Thoracic aorta (tissue), 2 donors: ENCODE data around the gene MFAP5. TPM values are rescaled to one million over a fixed set of nuclear protein-coding genes. Genes with fewer than 3 reads are reported as not detected.

Source experiments
- ATAC-seq: fragments of 150-250 bp; one replicate; pipeline ENCODE4 v1.8.0; 2017; ENCODE audit warnings: low read depth; ENCODE audit not compliant: insufficient number of reproducible peaks, low FRiP score
- DNase-seq: peaks from one replicate; pipeline ENCODE4 v3.0.0-alpha.2; 2020; ENCODE audit warnings: low spot score
- H3K27ac ChIP-seq, 2 donors: fragments of 200-600 bp; sonication (generic); 1 replicate in 1 of 2; 2 replicates in 1 of 2; pipeline ENCODE4 v1.5.1; 2016; ENCODE audit warnings: mild to moderate bottlenecking in 2 of 2, moderate library complexity in 2 of 2
- H3K27me3 ChIP-seq: fragments of 200-600 bp; sonication (generic); replicated peaks from 2 replicates; pipeline ENCODE4 v1.6.0; 2016; ENCODE audit warnings: mild to moderate bottlenecking; ENCODE audit not compliant: insufficient read depth
- H3K36me3 ChIP-seq: fragments of 200-600 bp; sonication (generic); one replicate; pipeline ENCODE4 v1.5.1; 2016
- H3K4me1 ChIP-seq, 2 donors: fragments of 200-600 bp; sonication (generic); 1 replicate in 1 of 2; 2 replicates in 1 of 2; pipeline versions ENCODE4 v1.5.1 to v1.6.0; 2016; ENCODE audit warnings: low read depth in 2 of 2, mild to moderate bottlenecking in 1 of 2; ENCODE audit not compliant: control insufficient read depth in 1 of 2
- H3K4me3 ChIP-seq: fragments of 200-600 bp; sonication (generic); 2 replicates; pipeline ENCODE4 v1.5.1; 2016; ENCODE audit warnings: mild to moderate bottlenecking
- H3K9me3 ChIP-seq: fragments of 200-600 bp; sonication (generic); 2 replicates; pipeline ENCODE4 v1.5.1; 2016
- total RNA-seq, 2 donors: library from RNA; depleted of rRNA; stranded (reverse); fragments of >200 nt; gene quantifications; one replicate each; pipeline versions ENCODE4 v1.1.0 to v1.2.3, GENCODE V29; 2016
- TF ChIP-seq, protein P1 (sequence below): fragments of 200-600 bp; sonication (generic); IDR thresholded peaks from one replicate; pipeline ENCODE4 v1.5.1; 2019; ENCODE audit warnings: antibody characterized with exemption

The MFAP5 gene
- total RNA-seq, 2 donors from 2014 or later: 158 to 186 TPM

DNA sequence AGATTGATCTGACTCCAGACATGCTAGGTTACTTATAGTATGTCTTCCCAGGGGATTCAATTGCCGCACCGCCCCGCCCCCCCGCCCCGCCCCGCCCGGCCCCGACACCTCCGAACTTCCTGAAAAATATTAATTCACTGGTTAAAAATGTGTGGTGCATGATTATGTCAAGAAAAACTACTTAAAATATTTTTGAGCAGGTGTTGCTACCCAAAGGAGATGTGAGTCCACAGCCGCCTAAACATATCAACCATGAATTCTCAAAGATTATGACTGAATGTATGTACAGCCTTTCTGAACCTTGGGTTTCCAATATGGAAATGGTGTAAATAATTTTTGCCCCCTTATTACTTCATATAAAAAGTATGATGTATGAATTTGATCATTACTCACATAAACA, 32.5 kb upstream of the MFAP5 start:
- H3K27ac ChIP-seq: no peak overlapping the region
- H3K4me1 ChIP-seq: peaks cover 8 to 33% of the 10 kb centered on the region in 2 donors
- no peaks in the 10 kb centered on the region for H3K27me3 ChIP-seq
- no peak for DNase-seq
- H3K36me3 ChIP-seq: no peaks in the 10 kb centered on the region
- no peak for ATAC-seq
- no peak overlapping the region for H3K4me3 ChIP-seq
- no peaks in the 10 kb centered on the region for H3K9me3 ChIP-seq
- TF ChIP-seq, protein P1, sequence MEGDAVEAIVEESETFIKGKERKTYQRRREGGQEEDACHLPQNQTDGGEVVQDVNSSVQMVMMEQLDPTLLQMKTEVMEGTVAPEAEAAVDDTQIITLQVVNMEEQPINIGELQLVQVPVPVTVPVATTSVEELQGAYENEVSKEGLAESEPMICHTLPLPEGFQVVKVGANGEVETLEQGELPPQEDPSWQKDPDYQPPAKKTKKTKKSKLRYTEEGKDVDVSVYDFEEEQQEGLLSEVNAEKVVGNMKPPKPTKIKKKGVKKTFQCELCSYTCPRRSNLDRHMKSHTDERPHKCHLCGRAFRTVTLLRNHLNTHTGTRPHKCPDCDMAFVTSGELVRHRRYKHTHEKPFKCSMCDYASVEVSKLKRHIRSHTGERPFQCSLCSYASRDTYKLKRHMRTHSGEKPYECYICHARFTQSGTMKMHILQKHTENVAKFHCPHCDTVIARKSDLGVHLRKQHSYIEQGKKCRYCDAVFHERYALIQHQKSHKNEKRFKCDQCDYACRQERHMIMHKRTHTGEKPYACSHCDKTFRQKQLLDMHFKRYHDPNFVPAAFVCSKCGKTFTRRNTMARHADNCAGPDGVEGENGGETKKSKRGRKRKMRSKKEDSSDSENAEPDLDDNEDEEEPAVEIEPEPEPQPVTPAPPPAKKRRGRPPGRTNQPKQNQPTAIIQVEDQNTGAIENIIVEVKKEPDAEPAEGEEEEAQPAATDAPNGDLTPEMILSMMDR: no peak

DNA sequence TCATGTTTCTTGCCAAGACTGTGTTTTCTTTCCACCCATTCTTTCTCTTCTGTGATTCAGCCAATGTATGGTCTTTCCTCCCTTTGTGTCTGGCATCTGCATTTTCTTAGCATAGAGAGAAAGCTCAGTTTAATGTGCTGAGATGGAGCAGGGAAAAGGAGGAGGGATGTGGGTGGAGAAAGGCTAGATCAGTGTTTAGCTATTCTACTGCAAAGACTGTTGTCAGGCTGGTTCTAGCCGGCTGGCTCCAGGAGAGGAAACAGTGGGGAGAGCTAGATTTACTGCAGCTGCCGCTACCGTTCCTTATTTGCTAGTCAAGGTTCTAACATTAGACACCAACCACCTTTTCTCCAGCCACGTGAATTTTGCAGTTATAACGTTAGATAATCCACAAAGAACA, 29.9 kb upstream of the MFAP5 start:
- TF ChIP-seq, protein P1: no peak
- peak overlapping the region; percentile 16 for H3K4me3 ChIP-seq
- peaks cover 15 to 44% of the 10 kb centered on the region in 2 donors for H3K4me1 ChIP-seq
- H3K27me3 ChIP-seq: no peaks in the 10 kb centered on the region
- no peak for DNase-seq
- H3K9me3 ChIP-seq: no peaks in the 10 kb centered on the region
- ATAC-seq: no peak
- H3K36me3 ChIP-seq: no peaks in the 10 kb centered on the region
- H3K27ac ChIP-seq: peak overlapping the region; percentile 64 to 69

DNA sequence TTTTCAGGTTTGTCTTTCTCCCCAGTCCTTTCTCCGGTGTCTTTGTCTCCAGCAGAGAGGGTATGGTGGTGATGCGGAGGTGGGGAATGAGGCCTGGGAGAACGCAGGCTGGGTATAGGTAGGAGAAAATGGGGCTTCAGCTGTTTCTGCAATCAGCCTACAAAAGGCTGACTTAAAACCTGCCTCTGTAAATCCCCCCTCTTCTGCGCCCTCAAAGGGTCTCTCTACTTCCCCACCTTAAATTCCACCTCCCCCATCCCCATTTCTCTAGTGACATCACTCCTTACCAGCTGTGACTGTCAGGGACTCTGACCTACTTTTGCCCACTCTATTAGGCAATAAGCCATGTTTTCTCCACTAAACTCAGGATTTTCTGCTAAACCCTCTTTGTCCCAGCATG, 27.1 kb upstream of the MFAP5 start:
- TF ChIP-seq, protein P1: no peak
- Histone ChIP-seq H3K27me3 (no peaks in the 10 kb centered on the region), H3K27ac (peak overlapping the region in 1 of 2 donors; percentile 38), H3K9me3 (no peaks in the 10 kb centered on the region), H3K4me3 (no peak overlapping the region), H3K4me1 (peaks cover 20 to 49% of the 10 kb centered on the region in 2 donors), H3K36me3 (no peaks in the 10 kb centered on the region)
- no peak for DNase-seq
- no peak for ATAC-seq

DNA sequence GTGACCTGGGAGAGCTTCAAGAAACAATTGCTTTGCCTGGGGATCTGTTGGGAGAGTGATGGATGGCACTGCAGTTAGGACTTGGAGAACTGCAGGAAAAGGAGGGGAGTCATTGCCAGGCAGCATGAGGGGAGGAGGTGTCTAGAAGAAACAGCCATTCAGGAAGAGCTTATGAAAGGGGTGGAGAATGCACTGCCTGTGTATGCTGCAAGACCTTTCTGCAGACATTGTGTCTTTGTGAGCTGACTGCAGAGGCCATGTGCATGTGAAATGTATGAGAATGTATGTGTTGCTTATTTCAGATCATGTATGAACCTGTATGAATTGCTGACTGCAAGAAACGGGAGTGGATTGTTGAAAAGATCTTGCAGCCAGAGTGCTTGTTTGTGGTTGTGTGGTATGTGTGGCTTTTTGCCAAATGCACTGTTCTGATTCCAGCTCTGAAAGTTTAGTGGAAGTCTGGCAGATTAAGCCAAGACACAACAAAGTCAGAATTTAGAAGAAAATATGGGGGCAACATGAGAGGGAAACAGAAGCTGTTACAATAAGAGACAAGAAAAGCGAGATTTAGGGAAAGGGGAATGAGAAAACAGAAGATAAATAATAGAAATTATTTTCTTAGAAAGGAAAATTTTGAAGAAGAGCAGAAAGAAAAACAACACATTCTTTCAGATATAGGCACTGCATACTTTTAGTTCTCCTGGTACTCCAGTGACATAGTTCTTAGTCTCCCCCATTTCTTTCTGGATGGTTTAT, 25.4 kb upstream of the MFAP5 start:
- no peaks in the 10 kb centered on the region for H3K9me3 ChIP-seq
- H3K4me1 ChIP-seq: peaks cover 20 to 44% of the 10 kb centered on the region in 2 donors
- DNase-seq (peak; percentile 53), ATAC-seq (peak; percentile 85)
- peak overlapping the region; percentile 28 for H3K4me3 ChIP-seq
- no peaks in the 10 kb centered on the region for H3K36me3 ChIP-seq
- H3K27ac ChIP-seq: peak overlapping the region; percentile 67 to 90
- no peaks in the 10 kb centered on the region for H3K27me3 ChIP-seq
- TF ChIP-seq, protein P1: no peak

DNA sequence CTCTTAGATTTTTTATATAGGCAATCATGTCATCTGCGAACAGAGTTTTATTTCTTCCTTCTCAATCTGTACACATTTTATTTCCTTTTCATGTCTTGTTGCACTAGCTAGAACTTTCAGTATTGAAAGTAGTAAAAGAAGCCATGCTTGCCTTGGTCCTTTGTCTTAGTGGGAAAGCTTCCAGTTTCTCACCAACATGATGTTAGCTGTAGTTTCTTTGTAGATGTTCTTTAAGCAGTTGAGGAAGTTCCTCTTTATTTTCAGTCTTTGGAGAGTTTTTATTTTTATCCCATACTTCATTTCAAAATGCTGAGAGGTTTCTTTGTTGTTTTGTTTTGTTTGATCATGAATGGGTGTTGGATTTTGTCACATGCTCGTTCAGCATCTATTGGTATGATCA, 22.4 kb upstream of the MFAP5 start:
- no peak overlapping the region for H3K27ac ChIP-seq
- no peaks in the 10 kb centered on the region for H3K36me3 ChIP-seq
- DNase-seq: no peak
- no peaks in the 10 kb centered on the region for H3K9me3 ChIP-seq
- H3K4me3 ChIP-seq: no peak overlapping the region
- ATAC-seq: no peak
- peaks cover 12 to 40% of the 10 kb centered on the region in 2 donors for H3K4me1 ChIP-seq
- TF ChIP-seq, protein P1: no peak
- no peaks in the 10 kb centered on the region for H3K27me3 ChIP-seq
